Chondrocyte (in vitro differentiated cells): ENCODE results near the gene GDE1. TPM values are rescaled to one million over a fixed set of nuclear protein-coding genes. Genes with fewer than 3 reads are reported as not detected.

ENCODE experiments used
- DNase-seq: peaks from one replicate; pipeline ENCODE4 v3.0.0; 2021; ENCODE audit warnings: mixed read lengths, low spot score
- H3K27ac Mint-ChIP-seq: one replicate; pipeline ENCODE4 v1.8.0; 2021; ENCODE audit warnings: mild to moderate bottlenecking, moderate library complexity, mixed read lengths; ENCODE audit not compliant: unreplicated experiment
- H3K27me3 Mint-ChIP-seq: 2 replicates; pipeline ENCODE4 v1.8.0; 2021; ENCODE audit warnings: low read depth, mixed read lengths
- H3K36me3 Mint-ChIP-seq: 2 replicates; pipeline ENCODE4 v1.8.0; 2021; ENCODE audit warnings: low read depth, mixed read lengths
- H3K4me1 Mint-ChIP-seq: 2 replicates; pipeline ENCODE4 v1.8.0; 2021; ENCODE audit warnings: low read depth, mild to moderate bottlenecking, mixed read lengths
- H3K4me3 Mint-ChIP-seq: one replicate; pipeline ENCODE4 v1.8.0; 2021; ENCODE audit warnings: mild to moderate bottlenecking, moderate library complexity, mixed read lengths; ENCODE audit not compliant: unreplicated experiment
- H3K9me3 Mint-ChIP-seq: 2 replicates; pipeline ENCODE4 v1.8.0; 2021; ENCODE audit warnings: low read depth, mixed read lengths
- CTCF ChIP-seq: fragments of 200-600 bp; sonication (generic); IDR thresholded peaks from 2 replicates; pipeline ENCODE4 v1.5.0; 2021; ENCODE audit warnings: antibody characterized with exemption, mild to moderate bottlenecking, moderate library complexity
- total RNA-seq: library from RNA; stranded (reverse); gene quantifications from 3 replicates; pipeline ENCODE4 v1.2.1, GENCODE V29; 2021

GDE1 gene
- total RNA-seq, 1 donor from 2014 or later, result 71.1 TPM

- Mint-ChIP-seq H3K4me3 (no peak overlapping the region), H3K9me3 (peaks cover 4% of the 10 kb centered on the region)
- no peak for TF ChIP-seq CTCF
Measured at GRCh38 chr16:19463468-19464315, 58.2 kb downstream of the GDE1 start.

DNA sequence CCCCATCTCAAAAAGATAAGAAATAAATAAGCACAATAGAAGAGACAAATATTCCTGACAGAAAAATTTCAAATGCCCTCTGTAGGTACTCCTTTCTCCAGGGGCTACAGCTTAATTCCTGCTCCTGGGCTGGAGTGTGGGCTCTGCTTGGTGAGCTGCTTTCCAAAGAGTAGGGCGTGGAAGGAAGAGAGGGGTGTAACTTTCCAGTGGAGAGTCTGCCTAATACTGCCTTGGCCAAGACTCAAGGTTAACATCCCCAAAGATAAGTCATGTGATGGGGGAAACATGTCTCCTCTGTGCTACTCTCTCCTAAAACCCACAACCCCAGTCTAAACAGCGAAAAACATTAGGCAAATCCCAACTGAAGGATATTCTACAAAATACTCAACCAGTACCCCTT, 61.5 kb downstream of the GDE1 start:
- Mint-ChIP-seq H3K27ac (no peak overlapping the region), H3K4me1 (no peaks in the 10 kb centered on the region), H3K4me3 (no peak overlapping the region), H3K9me3 (no peaks in the 10 kb centered on the region), H3K27me3 (peaks cover 6% of the 10 kb centered on the region), H3K36me3 (no peaks in the 10 kb centered on the region)
- DNase-seq, result no peak
- TF ChIP-seq CTCF, result no peak

More at GRCh38 chr16:19463468-19464315, 58.2 kb downstream of the GDE1 start:
- Mint-ChIP-seq H3K27ac (no peak overlapping the region), H3K27me3 (peaks cover 4% of the 10 kb centered on the region), H3K36me3 (no peaks in the 10 kb centered on the region), H3K4me1 (no peaks in the 10 kb centered on the region)
- DNase-seq, result no peak

DNA sequence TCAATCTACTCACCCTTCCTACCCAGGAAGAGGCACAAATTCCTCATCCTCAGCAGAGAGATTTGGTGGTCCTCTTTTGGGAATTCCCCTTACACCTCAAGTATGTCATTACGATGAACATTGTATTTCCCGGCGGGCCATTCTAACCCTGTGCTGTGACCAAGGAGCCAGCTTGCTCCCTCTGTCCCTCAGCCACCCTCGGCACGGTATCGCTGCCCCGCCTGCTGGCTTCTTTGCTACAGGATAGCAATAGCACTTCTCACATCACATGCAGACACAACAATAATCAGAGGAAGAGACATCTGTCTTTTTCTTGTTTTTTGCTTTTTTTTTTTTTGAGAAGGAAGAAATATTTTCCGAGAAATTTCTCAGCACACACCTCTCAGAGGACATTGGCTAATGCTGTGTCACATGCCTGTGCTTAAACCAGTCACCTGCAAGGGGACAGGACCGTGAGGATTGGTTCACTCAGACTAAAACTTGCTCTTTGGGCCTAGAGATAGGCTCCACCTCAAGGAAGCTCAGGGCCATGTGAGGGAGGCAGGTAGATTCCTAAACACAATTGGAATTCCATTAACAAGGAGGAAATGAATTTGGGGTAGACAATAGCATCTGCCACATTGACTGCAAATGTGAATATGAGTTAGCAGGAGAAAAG, 63.0 kb downstream of the GDE1 start:
- Mint-ChIP-seq H3K4me3 (no peak overlapping the region), H3K27ac (no peak overlapping the region), H3K9me3 (no peaks in the 10 kb centered on the region), H3K36me3 (no peaks in the 10 kb centered on the region), H3K27me3 (peaks cover 6% of the 10 kb centered on the region), H3K4me1 (no peaks in the 10 kb centered on the region)
- DNase-seq, result no peak
- no peak for TF ChIP-seq CTCF

Other genes with a start within 250 kb of the GDE1 start
- not detected in 3 replicates for gene CLEC19A, start 236.4 kb downstream of the GDE1 start, total RNA-seq
- gene TMC5, start 104.2 kb downstream of the GDE1 start, total RNA-seq, result not detected in 3 replicates
- gene CCP110, start 1.8 kb upstream of the GDE1 start, total RNA-seq, result 7.0 to 14.9 TPM (median 10.9 TPM) in 3 replicates
- gene VPS35L, start 33.6 kb upstream of the GDE1 start, total RNA-seq, result 68.7 to 83.4 TPM (median 73.6 TPM) in 3 replicates
- 20.0 to 24.7 TPM (median 20.4 TPM) in 3 replicates for gene KNOP1, start 196.1 kb upstream of the GDE1 start, total RNA-seq
- 2.6 to 8.9 TPM (median 3.8 TPM) in 3 replicates for gene IQCK, start 196.2 kb upstream of the GDE1 start, total RNA-seq